Activated CD4-positive, alpha-beta memory T cell treated with anti-CD3 and anti-CD28 coated beads for 36 hours (primary cell): ENCODE data around the gene ASAP2. TPM values are rescaled to one million over a fixed set of nuclear protein-coding genes. Genes with fewer than 3 reads are reported as not detected.

Experiments used
- CTCF ChIA-PET: fragments of 350-600 bp; sonication (Branson Sonifier 250); formaldehyde crosslinking; loops from one replicate; lab custom pipeline; 2021; ENCODE audit warnings: antibody characterized with exemption, inconsistent platforms; lab: Charles Lee
- POLR2A ChIA-PET: fragments of 350-600 bp; sonication (Branson Sonifier 250); formaldehyde crosslinking; loops from one replicate; lab custom pipeline; 2021; ENCODE audit warnings: antibody characterized with exemption; lab: Charles Lee
- DNase-seq: peaks from one replicate; pipeline ENCODE4 v3.0.0-alpha.2; 2020
- H3K27ac Mint-ChIP-seq: one replicate; pipeline ENCODE4 v1.8.0; 2021; ENCODE audit warnings: mixed read lengths
- H3K27me3 Mint-ChIP-seq: one replicate; pipeline ENCODE4 v1.8.0; 2021; ENCODE audit warnings: mixed read lengths
- H3K36me3 Mint-ChIP-seq: one replicate; pipeline ENCODE4 v1.8.0; 2021; ENCODE audit warnings: mixed read lengths
- H3K4me1 Mint-ChIP-seq: one replicate; pipeline ENCODE4 v1.8.0; 2021; ENCODE audit warnings: low read depth, mixed read lengths
- H3K4me3 Mint-ChIP-seq: one replicate; pipeline ENCODE4 v1.8.0; 2021; ENCODE audit warnings: mild to moderate bottlenecking, mixed read lengths
- H3K9me3 Mint-ChIP-seq: one replicate; pipeline ENCODE4 v1.8.0; 2021; ENCODE audit warnings: mixed read lengths
- intact Hi-C: fragments of 100-400 bp; cut with micrococcal nuclease; formaldehyde crosslinking; loops from one replicate; pipeline ENCODE4 v1.15.1; 2023
- total RNA-seq, 2 experiments: library from RNA; stranded (reverse); gene quantifications; one replicate each; pipeline ENCODE4 v1.2.3, GENCODE V29; 2021

The ASAP2 gene
- total RNA-seq, 2 experiments from 2014 or later: 0.26 to 0.97 TPM

GRCh38 chr2:9239616-9240015 is 33.0 kb downstream of the ASAP2 start:
- Mint-ChIP-seq H3K9me3 (no peaks in the 10 kb centered on the region), H3K4me3 (no peak overlapping the region), H3K27me3 (peaks cover 4% of the 10 kb centered on the region), H3K4me1 (peaks cover 4% of the 10 kb centered on the region), H3K27ac (no peak overlapping the region), H3K36me3 (no peaks in the 10 kb centered on the region)
- POLR2A ChIA-PET: interaction anchor here (0.6 kb wide), 1 partner anchor 12 kb away, joined by 4 read pairs; no protein-coding TSS in a partner anchor
- intact Hi-C loops: no loop called here
- CTCF ChIA-PET: interaction anchor here (0.6 kb wide), 1 partner anchor 34 kb away, joined by 4 read pairs; no protein-coding TSS in a partner anchor
- no peak for DNase-seq

GRCh38 chr2:9240745-9241144 is 34.1 kb downstream of the ASAP2 start:
- H3K4me3 Mint-ChIP-seq: no peak overlapping the region
- no peaks in the 10 kb centered on the region for H3K9me3 Mint-ChIP-seq
- H3K27ac Mint-ChIP-seq: no peak overlapping the region
- POLR2A ChIA-PET: no interaction called here
- CTCF ChIA-PET: no interaction called here
- intact Hi-C loops: no loop called here
- H3K27me3 Mint-ChIP-seq: peaks cover 4% of the 10 kb centered on the region
- H3K4me1 Mint-ChIP-seq: peaks cover 6% of the 10 kb centered on the region
- H3K36me3 Mint-ChIP-seq: no peaks in the 10 kb centered on the region
- DNase-seq: peak; percentile 57

GRCh38 chr2:9241233-9241632 is 34.6 kb downstream of the ASAP2 start:
- POLR2A ChIA-PET: no interaction called here
- H3K4me1 Mint-ChIP-seq: peaks cover 6% of the 10 kb centered on the region
- intact Hi-C loops: no loop called here

GRCh38 chr2:9243357-9243756 is 36.7 kb downstream of the ASAP2 start:
- H3K27me3 Mint-ChIP-seq: peaks cover 7% of the 10 kb centered on the region
- no peak overlapping the region for H3K4me3 Mint-ChIP-seq
- no peak overlapping the region for H3K27ac Mint-ChIP-seq
- intact Hi-C loops: no loop called here
- POLR2A ChIA-PET: no interaction called here
- peaks cover 6% of the 10 kb centered on the region for H3K4me1 Mint-ChIP-seq
- H3K9me3 Mint-ChIP-seq: no peaks in the 10 kb centered on the region
- no peak for DNase-seq
- CTCF ChIA-PET: no interaction called here
- H3K36me3 Mint-ChIP-seq: no peaks in the 10 kb centered on the region

More at GRCh38 chr2:9241233-9241632, 34.6 kb downstream of the ASAP2 start:
- Mint-ChIP-seq H3K27me3 (peaks cover 4% of the 10 kb centered on the region), H3K27ac (no peak overlapping the region), H3K36me3 (no peaks in the 10 kb centered on the region), H3K9me3 (no peaks in the 10 kb centered on the region), H3K4me3 (no peak overlapping the region)
- CTCF ChIA-PET: no interaction called here
- no peak for DNase-seq

- ChIA-PET CTCF (no interaction called here), POLR2A (no interaction called here)
- Mint-ChIP-seq H3K27me3 (peaks cover 7% of the 10 kb centered on the region), H3K9me3 (no peaks in the 10 kb centered on the region), H3K27ac (peak overlapping the region; percentile 64), H3K36me3 (no peaks in the 10 kb centered on the region), H3K4me1 (peaks cover 6% of the 10 kb centered on the region), H3K4me3 (no peak overlapping the region)
- intact Hi-C loops: loop anchor here (5.0 kb wide), 1 partner anchor 38 kb away; the partner anchor contains the start of gene ASAP2
- DNase-seq: peak; percentile 34
These were observed 38.5 kb downstream of the ASAP2 start for GRCh38 chr2:9244985-9245544.

- no peak overlapping the region for H3K27ac Mint-ChIP-seq
- H3K9me3 Mint-ChIP-seq: no peaks in the 10 kb centered on the region
- H3K36me3 Mint-ChIP-seq: no peaks in the 10 kb centered on the region
- ChIA-PET POLR2A (no interaction called here), CTCF (no interaction called here)
- peaks cover 2% of the 10 kb centered on the region for H3K4me1 Mint-ChIP-seq
- no peak for DNase-seq
- intact Hi-C loops: loop anchor here (5.0 kb wide), 1 partner anchor 40 kb away; the partner anchor contains the start of gene ASAP2
- H3K4me3 Mint-ChIP-seq: no peak overlapping the region
- peaks cover 8% of the 10 kb centered on the region for H3K27me3 Mint-ChIP-seq
These were observed 40.6 kb downstream of the ASAP2 start for GRCh38 chr2:9247177-9247576.

GRCh38 chr2:9247786-9248185 is 41.2 kb downstream of the ASAP2 start:
- POLR2A ChIA-PET: no interaction called here
- no peaks in the 10 kb centered on the region for H3K36me3 Mint-ChIP-seq
- H3K27ac Mint-ChIP-seq: no peak overlapping the region
- CTCF ChIA-PET: no interaction called here
- no peak for DNase-seq
- H3K4me1 Mint-ChIP-seq: peaks cover 2% of the 10 kb centered on the region
- H3K27me3 Mint-ChIP-seq: peaks cover 6% of the 10 kb centered on the region
- no peaks in the 10 kb centered on the region for H3K9me3 Mint-ChIP-seq
- intact Hi-C loops: loop anchor here (5.0 kb wide), 1 partner anchor 40 kb away; the partner anchor contains the start of gene ASAP2
- H3K4me3 Mint-ChIP-seq: no peak overlapping the region

GRCh38 chr2:9248363-9248762 is 41.8 kb downstream of the ASAP2 start:
- CTCF ChIA-PET: interaction anchor here (0.7 kb wide), 1 partner anchor 44 kb away, joined by 4 read pairs; no protein-coding TSS in a partner anchor
- H3K36me3 Mint-ChIP-seq: no peaks in the 10 kb centered on the region
- no peak overlapping the region for H3K4me3 Mint-ChIP-seq
- intact Hi-C loops: loop anchor here (5.0 kb wide), 1 partner anchor 41 kb away; the partner anchor contains the start of gene ASAP2
- peaks cover 2% of the 10 kb centered on the region for H3K4me1 Mint-ChIP-seq
- H3K9me3 Mint-ChIP-seq: no peaks in the 10 kb centered on the region
- H3K27me3 Mint-ChIP-seq: peaks cover 5% of the 10 kb centered on the region
- POLR2A ChIA-PET: no interaction called here
- H3K27ac Mint-ChIP-seq: no peak overlapping the region
- no peak for DNase-seq

- ChIA-PET CTCF (no interaction called here), POLR2A (no interaction called here)
- H3K27me3 Mint-ChIP-seq: peaks cover 5% of the 10 kb centered on the region
- no peak for DNase-seq
- H3K36me3 Mint-ChIP-seq: no peaks in the 10 kb centered on the region
- no peaks in the 10 kb centered on the region for H3K9me3 Mint-ChIP-seq
- no peak overlapping the region for H3K4me3 Mint-ChIP-seq
- H3K27ac Mint-ChIP-seq: no peak overlapping the region
- intact Hi-C loops: loop anchor here (5.0 kb wide), 1 partner anchor 42 kb away; the partner anchor contains the start of gene ASAP2
- peaks cover 2% of the 10 kb centered on the region for H3K4me1 Mint-ChIP-seq
These were observed 42.6 kb downstream of the ASAP2 start for GRCh38 chr2:9249020-9249800.

- ChIA-PET CTCF (no interaction called here), POLR2A (no interaction called here)
- H3K4me3 Mint-ChIP-seq: no peak overlapping the region
- intact Hi-C loops: no loop called here
- peaks cover 6% of the 10 kb centered on the region for H3K27me3 Mint-ChIP-seq
- H3K4me1 Mint-ChIP-seq: peaks cover 2% of the 10 kb centered on the region
- no peak overlapping the region for H3K27ac Mint-ChIP-seq
- H3K9me3 Mint-ChIP-seq: no peaks in the 10 kb centered on the region
- DNase-seq: no peak
- no peaks in the 10 kb centered on the region for H3K36me3 Mint-ChIP-seq
These were observed 43.5 kb downstream of the ASAP2 start for GRCh38 chr2:9250091-9250490.

GRCh38 chr2:9250498-9251153 is 44.0 kb downstream of the ASAP2 start:
- intact Hi-C loops: no loop called here
- DNase-seq: no peak
- H3K4me1 Mint-ChIP-seq: peaks cover under 1% of the 10 kb centered on the region
- no peak overlapping the region for H3K4me3 Mint-ChIP-seq
- CTCF ChIA-PET: no interaction called here
- no peak overlapping the region for H3K27ac Mint-ChIP-seq
- peaks cover 6% of the 10 kb centered on the region for H3K27me3 Mint-ChIP-seq
- POLR2A ChIA-PET: interaction anchor here (0.6 kb wide), 1 partner anchor 11 kb away, joined by 4 read pairs; no protein-coding TSS in a partner anchor
- no peaks in the 10 kb centered on the region for H3K9me3 Mint-ChIP-seq
- H3K36me3 Mint-ChIP-seq: no peaks in the 10 kb centered on the region
